Liver (tissue), 9 donors: ENCODE data around the gene SRP14. TPM values are rescaled to one million over a fixed set of nuclear protein-coding genes. Genes with fewer than 3 reads are reported as not detected.

Experiments used
- DNase-seq: peaks from one replicate; pipeline ENCODE4 v3.0.0-alpha.2; 2017; ENCODE audit warnings: low spot score
- H3K27ac ChIP-seq, 2 donors: one replicate each; pipeline ENCODE4 v1.7.0; 2013; ENCODE audit warnings: inconsistent platforms in 2 of 2, low read length in 2 of 2, control low read depth in 1 of 2, low read depth in 1 of 2, mild to moderate bottlenecking in 1 of 2
- H3K27me3 ChIP-seq, 4 donors: one replicate each; pipeline versions ENCODE4 v1.6.1 to v1.7.0; 2013; ENCODE audit warnings: low read length in 3 of 4, inconsistent platforms in 1 of 4, mild to moderate bottlenecking in 1 of 4, moderate library complexity in 1 of 4; ENCODE audit not compliant: control insufficient read depth in 4 of 4, insufficient read depth in 4 of 4
- H3K36me3 ChIP-seq, 4 donors: one replicate each; pipeline versions ENCODE4 v1.6.1 to v1.7.0; 2013; ENCODE audit warnings: low read length in 3 of 4, mild to moderate bottlenecking in 3 of 4, low read depth in 1 of 4, moderate library complexity in 1 of 4; ENCODE audit not compliant: control insufficient read depth in 4 of 4, insufficient read depth in 3 of 4
- H3K4me1 ChIP-seq, 4 donors: one replicate each; pipeline versions ENCODE4 v1.6.1 to v1.7.0; 2013; ENCODE audit warnings: low read length in 3 of 4, mild to moderate bottlenecking in 3 of 4, moderate library complexity in 1 of 4; ENCODE audit not compliant: control insufficient read depth in 4 of 4, insufficient read depth in 4 of 4
- H3K4me3 ChIP-seq, 3 donors: one replicate each; pipeline versions ENCODE4 v1.6.1 to v1.7.0; 2013; ENCODE audit warnings: low read length in 3 of 3, control low read depth in 1 of 3, low read depth in 1 of 3, mild to moderate bottlenecking in 1 of 3
- H3K9ac ChIP-seq, 2 donors: one replicate each; pipeline ENCODE4 v1.7.0; 2013; ENCODE audit warnings: low read length in 2 of 2, mild to moderate bottlenecking in 2 of 2, moderate library complexity in 2 of 2, control low read depth in 1 of 2, low read depth in 1 of 2
- H3K9me3 ChIP-seq, 4 donors: one replicate each; pipeline versions ENCODE4 v1.6.1 to v1.7.0; 2013; ENCODE audit warnings: low read length in 3 of 4; ENCODE audit not compliant: control insufficient read depth in 4 of 4
- ATF3 ChIP-seq: IDR thresholded peaks from 2 replicates; pipeline ENCODE4 v1.6.1; 2016; ENCODE audit warnings: antibody characterized with exemption
- CTCF ChIP-seq: fragments of 150-350 bp; IDR thresholded peaks from 2 replicates; pipeline ENCODE4 v1.5.1; 2017; ENCODE audit warnings: improper control_type of control experiment, low read depth, low read length; ENCODE audit not compliant: missing input control
- EGR1 ChIP-seq, 2 donors: IDR thresholded peaks; 2 replicates each; pipeline ENCODE4 v1.6.1; 2016 to 2018; ENCODE audit warnings: antibody characterized with exemption in 2 of 2, low read depth in 2 of 2
- FOXA1 ChIP-seq: IDR thresholded peaks from 2 replicates; pipeline ENCODE4 v1.6.1; 2016; ENCODE audit warnings: antibody characterized with exemption
- HNF4A ChIP-seq, 2 donors: conservative IDR thresholded peaks; 2 replicates each; pipeline ENCODE4 v1.6.1; 2016; ENCODE audit warnings: antibody characterized with exemption in 2 of 2, mild to moderate bottlenecking in 2 of 2
- HNF4G ChIP-seq: IDR thresholded peaks from 2 replicates; pipeline ENCODE4 v1.6.1; 2016; ENCODE audit warnings: antibody characterized with exemption
- JUND ChIP-seq, 2 donors: IDR thresholded peaks; 2 replicates each; pipeline ENCODE4 v1.6.1; 2016; ENCODE audit warnings: antibody characterized with exemption in 2 of 2
- MAX ChIP-seq: IDR thresholded peaks from 2 replicates; pipeline ENCODE4 v1.6.1; 2016; ENCODE audit warnings: antibody characterized with exemption
- NR2F2 ChIP-seq: IDR thresholded peaks from 2 replicates; pipeline ENCODE4 v1.6.1; 2016; ENCODE audit warnings: antibody characterized with exemption
- RAD21 ChIP-seq, 2 donors: IDR thresholded peaks; 2 replicates each; pipeline ENCODE4 v1.6.1; 2016; ENCODE audit warnings: antibody characterized with exemption in 2 of 2, mild to moderate bottlenecking in 2 of 2
- REST ChIP-seq: IDR thresholded peaks from 2 replicates; pipeline ENCODE4 v1.6.1; 2016; ENCODE audit warnings: antibody characterized with exemption, mild to moderate bottlenecking
- SP1 ChIP-seq: IDR thresholded peaks from 2 replicates; pipeline ENCODE4 v1.6.1; 2018; ENCODE audit warnings: antibody characterized with exemption, mild to moderate bottlenecking
- YY1 ChIP-seq: IDR thresholded peaks from 2 replicates; pipeline ENCODE4 v1.6.1; 2016; ENCODE audit warnings: antibody characterized with exemption, mild to moderate bottlenecking
- WGBS: extraction: QIAGEN DNeasy Blood & Tissue Kit; methylation state at CpG from one replicate; pipeline ENCODE4 v1.1.7; 2013; 5-methylcytosine and 5-hydroxymethylcytosine counted together
- polyA plus RNA-seq, 2 donors: library from polyadenylated mRNA; stranded (reverse) in 1 of 2; unstranded in 1 of 2; fragments of 200-250 nt in 1 of 2; fragments of >200 nt in 1 of 2; fragmentation: Nextera tagmentation in 1 of 2; extraction: Ambion mirVana in 1 of 2; gene quantifications; one replicate each; pipeline versions ENCODE4 v1.2.1 to v1.2.3, GENCODE V29; 2013 to 2015
- total RNA-seq, 2 donors: library from RNA; depleted of rRNA; stranded (reverse); fragments of >200 nt; gene quantifications; one replicate each; pipeline ENCODE4 v1.2.3, GENCODE V29; 2014
- donor health status: healthy.
- donor health status: healthy.
- donor health status: healthy.
- donor health status: healthy.
- donor health status: healthy.

Gene SRP14
- total and polyA plus RNA-seq, 4 donors: 67.2 to 357 (median 116) TPM

- DNase-seq: no peak
- no peaks in the 10 kb centered on the region for H3K27me3 ChIP-seq
- no peaks in the 10 kb centered on the region for H3K36me3 ChIP-seq
- no peaks in the 10 kb centered on the region for H3K9me3 ChIP-seq
- TF ChIP-seq HNF4G: no peak
- no peak overlapping the region for H3K27ac ChIP-seq
- WGBS: 79% methylated on average over 6 of the region's 6 CpGs
- peaks cover 10 to 25% (median 22%) of the 10 kb centered on the region in 4 donors for H3K4me1 ChIP-seq
- no peak overlapping the region for H3K4me3 ChIP-seq
- no peak overlapping the region for H3K9ac ChIP-seq
Measured at GRCh38 chr15:40052604-40053003, 13.6 kb upstream of the SRP14 start.

- peak; percentile 1 for DNase-seq
- H3K27me3 ChIP-seq: no peaks in the 10 kb centered on the region
- H3K4me1 ChIP-seq: peaks cover 15 to 27% (median 23%) of the 10 kb centered on the region in 4 donors
- TF ChIP-seq FOXA1 (no peak), CTCF (no peak), HNF4A (conservative IDR thresholded peaks at IDR 0.05) (peak in 1 of 2 donors; percentile 9), JUND (IDR thresholded peaks at IDR 0.05) (no peak)
- WGBS: 81% methylated on average over 11 of the region's 11 CpGs
- no peak overlapping the region for H3K9ac ChIP-seq
- H3K9me3 ChIP-seq: no peaks in the 10 kb centered on the region
- no peak overlapping the region for H3K4me3 ChIP-seq
- H3K27ac ChIP-seq: no peak overlapping the region
- no peaks in the 10 kb centered on the region for H3K36me3 ChIP-seq
Measured at GRCh38 chr15:40051616-40052415, 12.8 kb upstream of the SRP14 start.

- 74% methylated on average over 12 of the region's 12 CpGs for WGBS
- H3K4me1 ChIP-seq: peaks cover 14 to 19% (median 16%) of the 10 kb centered on the region in 4 donors
- peak; percentile 30 for DNase-seq
Measured at GRCh38 chr15:40050788-40051470, 11.9 kb upstream of the SRP14 start.

More at GRCh38 chr15:40050788-40051470, 11.9 kb upstream of the SRP14 start:
- no peak for TF ChIP-seq CTCF
- no peak for TF ChIP-seq ATF3
- no peak for TF ChIP-seq HNF4G
- no peak for TF ChIP-seq YY1
- TF ChIP-seq REST: no peak
- TF ChIP-seq FOXA1: no peak
- TF ChIP-seq SP1: no peak
- TF ChIP-seq RAD21 (IDR thresholded peaks at IDR 0.05): no peak
- no peak for TF ChIP-seq EGR1 (IDR thresholded peaks at IDR 0.05; ENCODE audit: low read depth in 2 of 2)
- no peak for TF ChIP-seq HNF4A (conservative IDR thresholded peaks at IDR 0.05)
- no peak for TF ChIP-seq MAX
- no peak for TF ChIP-seq NR2F2
- Histone ChIP-seq H3K36me3 (no peaks in the 10 kb centered on the region), H3K27me3 (no peaks in the 10 kb centered on the region), H3K27ac (no peak overlapping the region), H3K9me3 (no peaks in the 10 kb centered on the region), H3K4me3 (no peak overlapping the region), H3K9ac (no peak overlapping the region)
